HG02798 (cell line): ENCODE results near the gene RABGAP1.

Source experiments
- ATAC-seq: cut with Tn5 transposase; IDR thresholded peaks from one replicate; pipeline ENCODE4 v1.9.1; 2021; ENCODE audit warnings: mild to moderate bottlenecking; ENCODE audit not compliant: unreplicated experiment, poor library complexity

The RABGAP1 gene

GRCh38 chr9:123073441-123073840 is 132.6 kb downstream of the RABGAP1 start:
- ATAC-seq = no peak

DNA sequence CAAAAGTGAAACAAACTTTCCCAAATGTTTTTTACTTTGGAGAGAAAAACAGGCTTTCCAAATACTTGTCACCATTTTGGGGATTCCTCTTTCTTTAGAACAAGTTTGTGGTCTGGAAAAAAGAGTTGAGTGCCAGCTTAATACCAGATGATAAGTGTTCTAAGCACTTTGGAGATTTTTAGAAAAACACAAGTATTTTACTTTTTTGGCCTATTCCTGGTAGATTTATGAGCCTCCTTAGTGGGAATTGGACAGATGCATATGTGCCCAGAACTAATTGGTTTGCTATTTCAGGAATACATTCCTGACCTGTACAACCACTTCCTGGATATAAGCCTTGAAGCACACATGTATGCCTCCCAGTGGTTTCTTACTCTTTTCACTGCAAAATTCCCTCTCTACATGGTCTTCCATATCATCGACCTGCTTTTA is 133.2 kb downstream of the RABGAP1 start:
- no peak for ATAC-seq

DNA sequence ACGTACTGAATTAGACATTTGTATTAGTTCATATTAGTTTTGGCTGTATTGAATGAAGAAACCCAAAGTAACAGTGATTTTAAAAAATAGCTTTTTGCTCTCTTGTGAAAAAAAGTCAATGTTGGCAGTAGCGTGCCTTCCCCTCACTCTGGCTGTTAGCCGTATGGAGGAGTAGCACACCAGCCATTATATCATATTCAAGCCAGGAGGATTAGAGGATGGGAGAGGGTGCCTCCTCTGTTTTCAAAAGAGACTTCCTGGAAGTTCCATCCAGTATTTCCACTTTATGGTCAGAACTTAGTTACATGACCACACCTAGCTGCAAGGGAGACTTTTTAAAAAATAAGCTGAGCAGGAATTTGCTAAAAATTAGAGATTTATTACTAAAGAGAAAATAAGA is 133.8 kb downstream of the RABGAP1 start:
- no peak for ATAC-seq

GRCh38 chr9:123080444-123080843 is 139.6 kb downstream of the RABGAP1 start:
- no peak for ATAC-seq

- ATAC-seq = no peak
These were observed 141.0 kb downstream of the RABGAP1 start for GRCh38 chr9:123081824-123082223.

DNA sequence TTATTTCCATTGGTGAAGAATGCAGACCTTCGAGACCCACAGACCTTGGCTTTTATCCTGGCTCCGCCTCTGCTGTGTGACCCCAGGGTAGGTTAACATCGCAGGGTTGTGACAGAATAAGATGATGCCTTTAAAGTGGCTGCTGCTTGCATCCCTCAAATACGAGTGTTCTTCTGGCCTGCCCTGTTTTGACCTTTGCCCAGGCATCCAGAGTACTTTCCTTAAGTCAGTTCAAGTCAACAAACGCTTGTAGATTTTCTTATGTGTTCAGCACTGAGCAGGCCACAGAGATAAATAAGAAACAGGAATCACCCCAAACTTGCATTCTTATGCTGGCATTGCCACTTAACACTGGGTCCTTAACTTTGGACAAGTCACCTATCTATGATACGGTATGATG is 142.9 kb downstream of the RABGAP1 start:
- ATAC-seq = no peak

GRCh38 chr9:123084256-123084655 is 143.4 kb downstream of the RABGAP1 start:
- ATAC-seq = no peak

DNA sequence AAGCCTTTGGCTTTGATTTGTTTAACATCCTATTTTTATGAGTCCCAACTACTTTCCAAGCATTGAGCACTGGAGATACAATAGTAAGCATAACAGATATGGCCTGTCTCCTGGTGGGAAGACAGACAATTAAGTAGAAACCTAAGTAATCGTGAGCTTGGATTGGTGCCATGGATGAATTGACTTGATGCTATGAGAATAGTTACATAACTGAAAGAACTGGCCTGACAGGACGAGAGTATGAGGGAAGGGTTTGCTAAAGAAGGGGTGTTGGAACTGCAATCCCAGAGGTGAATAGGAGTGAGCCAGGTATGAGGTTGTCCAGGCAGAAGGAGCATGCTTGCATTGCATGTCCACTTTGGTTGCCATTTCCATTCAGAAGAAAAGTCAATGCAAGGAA is 145.1 kb downstream of the RABGAP1 start:
- no peak for ATAC-seq

DNA sequence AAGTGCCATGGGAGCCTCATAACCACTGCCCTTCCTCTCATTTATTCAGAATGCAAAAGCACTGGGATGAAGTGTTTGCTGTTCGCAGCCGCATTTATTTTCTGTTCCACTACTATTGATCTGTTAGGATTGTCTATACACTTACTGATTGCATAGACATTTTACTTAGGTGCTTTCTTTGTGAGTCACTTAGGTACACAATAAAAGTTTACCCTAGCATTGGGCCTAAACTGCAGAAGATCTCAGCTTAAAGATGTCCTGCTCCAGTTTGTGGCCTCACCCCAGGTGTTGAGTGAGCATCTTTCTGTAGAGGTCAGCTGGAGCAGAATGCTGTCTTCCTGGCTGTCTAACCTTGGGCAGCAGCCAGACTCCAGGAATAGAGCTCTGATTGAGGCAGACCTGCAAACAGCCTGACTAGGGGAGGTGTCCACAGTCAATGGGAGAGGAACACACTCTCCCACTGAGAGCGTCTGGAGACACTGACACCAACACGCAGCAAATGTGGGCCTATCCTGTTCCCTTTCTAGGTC is 146.6 kb downstream of the RABGAP1 start:
- ATAC-seq = no peak

DNA sequence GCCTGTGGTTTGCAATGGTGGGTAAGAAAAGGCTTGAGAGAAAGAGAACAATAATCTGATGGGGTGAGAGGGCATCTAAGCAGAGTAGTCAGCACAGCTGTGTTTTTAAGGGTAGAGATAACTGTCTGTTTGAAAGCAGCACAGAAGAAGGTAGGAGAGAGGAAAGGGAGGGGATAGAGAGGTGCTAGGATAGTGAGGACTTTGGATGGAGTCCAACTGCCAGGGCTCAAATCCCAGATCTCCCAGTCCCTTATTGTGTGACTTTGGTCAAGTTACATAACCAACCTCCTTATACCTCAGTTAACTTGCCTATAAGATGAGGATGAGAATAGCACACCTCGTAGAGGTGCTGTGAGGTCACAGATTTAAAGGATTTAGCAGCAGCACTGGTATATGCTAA is 148.2 kb downstream of the RABGAP1 start:
- no peak for ATAC-seq

DNA sequence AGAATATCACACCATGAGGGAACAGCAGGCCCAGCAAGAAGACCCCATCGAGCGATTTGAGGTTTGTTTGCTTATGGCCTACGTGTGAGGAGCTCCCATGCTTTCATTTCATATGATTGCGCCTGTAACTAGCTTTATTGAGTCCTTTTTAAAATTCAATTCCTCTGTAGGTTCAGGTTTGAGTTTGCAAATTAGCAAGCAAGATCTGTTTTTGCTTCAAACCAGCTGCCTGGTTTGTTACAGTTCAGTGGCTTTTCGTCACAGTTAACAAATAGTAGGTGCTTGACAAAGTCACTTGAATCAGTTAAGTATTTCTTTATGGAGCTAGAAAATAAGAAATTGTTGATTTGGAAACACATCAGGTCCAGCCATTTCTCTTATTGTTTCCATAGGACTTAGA is 149.0 kb downstream of the RABGAP1 start:
- no peak for ATAC-seq

DNA sequence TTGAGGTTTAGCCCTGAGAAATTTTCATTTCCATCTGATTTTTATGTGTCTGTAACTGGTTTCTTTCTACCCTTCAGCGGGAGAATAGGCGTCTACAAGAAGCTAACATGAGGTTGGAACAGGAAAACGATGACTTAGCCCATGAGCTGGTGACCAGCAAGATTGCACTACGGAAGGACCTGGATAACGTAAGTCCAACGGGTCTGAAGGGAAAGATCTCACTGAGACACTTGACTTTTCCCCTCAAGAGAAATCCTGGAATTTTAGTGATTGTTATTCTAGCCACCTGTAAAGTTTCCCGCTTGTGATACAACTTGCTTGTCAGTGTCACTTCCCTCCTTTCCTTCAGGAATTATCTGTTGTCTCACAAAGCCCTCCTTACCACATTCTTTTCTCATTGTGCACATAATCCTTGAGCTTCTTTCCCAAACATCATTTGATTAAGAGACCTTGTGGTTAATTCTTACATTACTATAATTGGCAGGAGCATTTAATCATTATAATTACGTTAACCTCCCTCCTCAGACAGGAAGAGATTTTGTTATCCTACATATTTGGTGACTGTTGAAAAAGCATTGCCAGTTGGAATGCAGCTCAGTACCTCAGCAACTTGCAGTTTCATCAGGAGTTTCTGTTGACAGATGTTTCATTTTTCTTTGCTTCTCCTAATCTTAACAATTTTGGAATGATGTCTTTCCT is 149.5 kb downstream of the RABGAP1 start:
- ATAC-seq = no peak

- ATAC-seq = no peak
These were observed 150.1 kb downstream of the RABGAP1 start for GRCh38 chr9:123090956-123091355.

DNA sequence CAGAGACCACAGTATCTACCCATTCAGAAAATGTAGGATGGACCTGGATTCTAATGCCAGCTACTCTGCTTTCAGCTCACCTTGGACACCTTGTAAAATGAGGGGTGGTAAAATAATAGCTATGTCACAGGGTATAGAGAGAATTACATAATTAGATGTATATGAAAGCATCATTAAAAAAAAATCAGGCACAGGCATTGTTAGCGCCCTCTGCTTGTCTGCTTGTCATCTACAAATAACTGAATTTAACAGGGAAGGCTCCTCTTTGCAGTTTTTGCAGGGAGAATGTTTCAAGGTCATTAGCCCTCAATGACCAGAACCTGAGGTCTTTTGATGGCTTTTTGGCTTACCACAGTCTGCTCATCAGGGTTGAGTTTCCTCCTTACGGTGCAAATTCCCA is 150.6 kb downstream of the RABGAP1 start:
- no peak for ATAC-seq

DNA sequence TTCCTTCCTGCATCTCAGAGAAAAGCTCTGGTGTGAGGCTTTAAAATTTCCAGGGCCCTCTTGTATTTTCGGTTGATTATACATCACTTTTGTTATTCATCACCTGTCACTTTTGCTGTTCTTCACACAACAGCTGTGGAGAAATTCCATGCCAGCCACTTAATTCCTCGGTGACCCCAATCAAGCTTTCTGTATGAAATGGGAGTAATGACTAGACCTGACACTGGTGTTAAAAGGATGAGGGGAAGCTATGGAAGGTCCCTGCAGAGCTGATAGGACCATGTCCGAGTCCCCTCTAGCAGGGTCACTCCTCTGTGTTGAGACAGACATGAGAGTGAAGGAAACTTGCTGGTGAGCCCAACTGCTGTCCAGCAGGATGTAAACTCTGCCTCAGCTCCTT is 152.3 kb downstream of the RABGAP1 start:
- no peak for ATAC-seq

DNA sequence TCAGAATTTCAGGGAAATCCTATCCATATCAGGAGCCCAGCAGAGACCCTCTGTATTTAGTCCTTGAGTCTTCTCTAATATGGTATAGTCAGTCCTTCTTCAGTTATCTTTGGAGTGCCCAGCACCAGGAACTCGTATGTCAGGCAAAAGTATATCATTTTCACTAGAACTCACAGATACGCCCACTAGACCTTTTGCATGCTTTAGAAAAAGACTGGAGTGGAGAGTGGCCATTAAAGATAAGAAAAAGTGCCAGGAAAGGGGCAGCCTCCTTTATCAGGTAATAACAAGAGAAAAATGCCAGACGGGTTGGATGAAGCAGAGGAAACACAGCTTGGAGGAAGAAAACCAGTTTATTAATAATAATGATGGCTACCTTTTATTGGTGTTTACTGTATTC is 156.2 kb downstream of the RABGAP1 start:
- no peak for ATAC-seq

- no peak for ATAC-seq
These were observed 156.7 kb downstream of the RABGAP1 start for GRCh38 chr9:123097430-123098095.

- no peak for ATAC-seq
These were observed 157.3 kb downstream of the RABGAP1 start for GRCh38 chr9:123098096-123098459.

GRCh38 chr9:123099042-123099441 is 158.2 kb downstream of the RABGAP1 start:
- ATAC-seq = no peak

DNA sequence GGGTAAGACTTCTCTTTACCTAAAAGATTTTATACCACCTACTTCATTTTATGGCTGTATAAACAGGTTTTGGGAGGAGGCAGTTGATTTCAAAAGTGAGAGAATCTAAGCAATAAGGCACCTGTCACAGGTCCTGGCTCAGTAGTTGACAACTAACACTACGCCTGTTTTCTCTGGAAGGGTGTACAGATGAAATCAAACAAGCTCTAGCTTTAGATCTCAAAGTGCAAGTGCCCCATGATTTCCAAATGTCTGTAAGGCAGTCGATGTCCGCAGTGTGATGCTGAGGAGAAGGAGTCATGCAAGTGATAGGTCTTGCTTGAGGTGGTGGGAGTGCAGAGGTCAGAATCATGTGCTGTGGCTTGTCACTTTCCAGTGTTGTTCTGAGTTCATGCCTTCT is 158.7 kb downstream of the RABGAP1 start:
- ATAC-seq = no peak

- ATAC-seq = no peak
These were observed 161.7 kb downstream of the RABGAP1 start for GRCh38 chr9:123102375-123103113.
